AG09319 (cell line): Measurements from ENCODE around the gene NAA10.

Experiments
- DNase-seq: peaks from one replicate; pipeline ENCODE4 v3.0.0-alpha.2; 2010; ENCODE audit warnings: low read depth; ENCODE audit errors: extremely low read depth
- CTCF ChIP-seq: IDR thresholded peaks from 2 replicates; pipeline ENCODE4 v1.5.1; 2011; ENCODE audit warnings: low read depth, mild to moderate bottlenecking, inconsistent platforms, low read length, moderate library complexity

Gene NAA10

GRCh38 chrX:153879741-153880439, 54.9 kb downstream of the NAA10 start:
- DNase-seq: no peak
- no peak for TF ChIP-seq CTCF
